ENCODE measurements around the gene COL4A1.

Gene COL4A1

GRCh38 chr13:110210604-110210985, 96.4 kb downstream of the COL4A1 start:
- Mint-ChIP-seq H3K9me3 (no peaks in the 10 kb centered on the region), H3K4me3 (no peak overlapping the region), H3K27ac (ENCODE audit: low read depth) (no peak overlapping the region), H3K4me1 (no peaks in the 10 kb centered on the region), H3K36me3 (ENCODE audit: insufficient read depth) (no peaks in the 10 kb centered on the region), H3K27me3 (peaks cover 9% of the 10 kb centered on the region)
- no peak for ATAC-seq (replicated peaks; ENCODE audit: extremely low read depth, poor library complexity, severe bottlenecking)
- no peak for DNase-seq (ENCODE audit: low spot score in 2 of 2)

- Mint-ChIP-seq H3K9me3 (no peaks in the 10 kb centered on the region), H3K36me3 (ENCODE audit: insufficient read depth) (no peaks in the 10 kb centered on the region), H3K27me3 (peaks cover 9% of the 10 kb centered on the region), H3K27ac (ENCODE audit: low read depth) (no peak overlapping the region), H3K4me3 (no peak overlapping the region), H3K4me1 (no peaks in the 10 kb centered on the region)
- ATAC-seq (replicated peaks; ENCODE audit: extremely low read depth, poor library complexity, severe bottlenecking) (no peak), DNase-seq (ENCODE audit: low spot score in 2 of 2) (no peak)
Observed at GRCh38 chr13:110209950-110210603, 96.9 kb downstream of the COL4A1 start.

- Mint-ChIP-seq H3K36me3 (ENCODE audit: insufficient read depth) (no peaks in the 10 kb centered on the region), H3K27me3 (peaks cover 9% of the 10 kb centered on the region), H3K27ac (ENCODE audit: low read depth) (no peak overlapping the region), H3K9me3 (no peaks in the 10 kb centered on the region), H3K4me1 (no peaks in the 10 kb centered on the region), H3K4me3 (no peak overlapping the region)
- DNase-seq (ENCODE audit: low spot score in 2 of 2): no peak
- no peak for ATAC-seq (replicated peaks; ENCODE audit: extremely low read depth, poor library complexity, severe bottlenecking)
Observed at GRCh38 chr13:110208116-110208515, 98.8 kb downstream of the COL4A1 start.

- no peaks in the 10 kb centered on the region for H3K36me3 Mint-ChIP-seq (ENCODE audit: insufficient read depth)
- H3K27me3 Mint-ChIP-seq: peaks cover 9% of the 10 kb centered on the region
- H3K4me1 Mint-ChIP-seq: no peaks in the 10 kb centered on the region
- DNase-seq (ENCODE audit: low spot score in 2 of 2) (no peak), ATAC-seq (replicated peaks; ENCODE audit: extremely low read depth, poor library complexity, severe bottlenecking) (no peak)
- no peak overlapping the region for H3K27ac Mint-ChIP-seq (ENCODE audit: low read depth)
- no peak overlapping the region for H3K4me3 Mint-ChIP-seq
- H3K9me3 Mint-ChIP-seq: no peaks in the 10 kb centered on the region
Observed at GRCh38 chr13:110206996-110207395, 100.0 kb downstream of the COL4A1 start.

- no peaks in the 10 kb centered on the region for H3K9me3 Mint-ChIP-seq
Observed at GRCh38 chr13:110206185-110206584, 100.8 kb downstream of the COL4A1 start.

GRCh38 chr13:110201114-110201513, 105.8 kb downstream of the COL4A1 start:
- Mint-ChIP-seq H3K36me3 (ENCODE audit: insufficient read depth) (no peaks in the 10 kb centered on the region), H3K9me3 (no peaks in the 10 kb centered on the region), H3K4me3 (no peak overlapping the region), H3K4me1 (no peaks in the 10 kb centered on the region), H3K27ac (ENCODE audit: low read depth) (no peak overlapping the region), H3K27me3 (peaks cover 22% of the 10 kb centered on the region)
- ATAC-seq (replicated peaks; ENCODE audit: extremely low read depth, poor library complexity, severe bottlenecking) (no peak), DNase-seq (ENCODE audit: low spot score in 2 of 2) (no peak)

More at GRCh38 chr13:110206185-110206584, 100.8 kb downstream of the COL4A1 start:
- Mint-ChIP-seq H3K4me1 (no peaks in the 10 kb centered on the region), H3K27ac (ENCODE audit: low read depth) (no peak overlapping the region), H3K4me3 (no peak overlapping the region), H3K36me3 (ENCODE audit: insufficient read depth) (no peaks in the 10 kb centered on the region), H3K27me3 (peaks cover 3% of the 10 kb centered on the region)
- no peak for ATAC-seq (replicated peaks; ENCODE audit: extremely low read depth, poor library complexity, severe bottlenecking)
- no peak for DNase-seq (ENCODE audit: low spot score in 2 of 2)

GRCh38 chr13:110200276-110200870, 106.6 kb downstream of the COL4A1 start:
- Mint-ChIP-seq H3K9me3 (no peaks in the 10 kb centered on the region), H3K4me3 (no peak overlapping the region), H3K36me3 (ENCODE audit: insufficient read depth) (no peaks in the 10 kb centered on the region), H3K4me1 (no peaks in the 10 kb centered on the region), H3K27me3 (peaks cover 27% of the 10 kb centered on the region), H3K27ac (ENCODE audit: low read depth) (no peak overlapping the region)
- ATAC-seq (replicated peaks; ENCODE audit: extremely low read depth, poor library complexity, severe bottlenecking) (no peak), DNase-seq (ENCODE audit: low spot score in 2 of 2) (no peak)

GRCh38 chr13:110199046-110199831, 107.7 kb downstream of the COL4A1 start:
- no peak overlapping the region for H3K4me3 Mint-ChIP-seq
- H3K36me3 Mint-ChIP-seq (ENCODE audit: insufficient read depth): peaks cover 2% of the 10 kb centered on the region
- peaks cover 31% of the 10 kb centered on the region for H3K27me3 Mint-ChIP-seq
- no peaks in the 10 kb centered on the region for H3K9me3 Mint-ChIP-seq
- DNase-seq (ENCODE audit: low spot score in 2 of 2): no peak
- no peak for ATAC-seq (replicated peaks; ENCODE audit: extremely low read depth, poor library complexity, severe bottlenecking)
- H3K27ac Mint-ChIP-seq (ENCODE audit: low read depth): no peak overlapping the region
- no peaks in the 10 kb centered on the region for H3K4me1 Mint-ChIP-seq

GRCh38 chr13:110197471-110197870, 109.5 kb downstream of the COL4A1 start:
- Mint-ChIP-seq H3K27me3 (peaks cover 48% of the 10 kb centered on the region), H3K4me1 (no peaks in the 10 kb centered on the region), H3K36me3 (ENCODE audit: insufficient read depth) (peaks cover 2% of the 10 kb centered on the region), H3K4me3 (no peak overlapping the region), H3K27ac (ENCODE audit: low read depth) (no peak overlapping the region), H3K9me3 (no peaks in the 10 kb centered on the region)
- ATAC-seq (replicated peaks; ENCODE audit: extremely low read depth, poor library complexity, severe bottlenecking): no peak
- DNase-seq (ENCODE audit: low spot score in 2 of 2): no peak

GRCh38 chr13:110197026-110197425, 109.9 kb downstream of the COL4A1 start:
- no peaks in the 10 kb centered on the region for H3K4me1 Mint-ChIP-seq
- H3K4me3 Mint-ChIP-seq: no peak overlapping the region
- DNase-seq (ENCODE audit: low spot score in 2 of 2) (no peak), ATAC-seq (replicated peaks; ENCODE audit: extremely low read depth, poor library complexity, severe bottlenecking) (no peak)
- no peaks in the 10 kb centered on the region for H3K9me3 Mint-ChIP-seq
- peaks cover 52% of the 10 kb centered on the region for H3K27me3 Mint-ChIP-seq
- peaks cover 2% of the 10 kb centered on the region for H3K36me3 Mint-ChIP-seq (ENCODE audit: insufficient read depth)
- no peak overlapping the region for H3K27ac Mint-ChIP-seq (ENCODE audit: low read depth)

- peaks cover 2% of the 10 kb centered on the region for H3K36me3 Mint-ChIP-seq (ENCODE audit: insufficient read depth)
- H3K4me3 Mint-ChIP-seq: no peak overlapping the region
- no peaks in the 10 kb centered on the region for H3K9me3 Mint-ChIP-seq
- H3K27ac Mint-ChIP-seq (ENCODE audit: low read depth): no peak overlapping the region
- no peaks in the 10 kb centered on the region for H3K4me1 Mint-ChIP-seq
- ATAC-seq (replicated peaks; ENCODE audit: extremely low read depth, poor library complexity, severe bottlenecking): no peak
- DNase-seq (ENCODE audit: low spot score in 2 of 2): no peak
- peaks cover 57% of the 10 kb centered on the region for H3K27me3 Mint-ChIP-seq
Observed at GRCh38 chr13:110195547-110196485, 111.1 kb downstream of the COL4A1 start.

GRCh38 chr13:110194451-110194850, 112.5 kb downstream of the COL4A1 start:
- DNase-seq (ENCODE audit: low spot score in 2 of 2) (no peak), ATAC-seq (replicated peaks; ENCODE audit: extremely low read depth, poor library complexity, severe bottlenecking) (no peak)
- Mint-ChIP-seq H3K4me3 (no peak overlapping the region), H3K36me3 (ENCODE audit: insufficient read depth) (peaks cover 2% of the 10 kb centered on the region), H3K9me3 (no peaks in the 10 kb centered on the region), H3K27me3 (peaks cover 56% of the 10 kb centered on the region), H3K4me1 (no peaks in the 10 kb centered on the region), H3K27ac (ENCODE audit: low read depth) (no peak overlapping the region)
